ENCODE results near the gene TSEN34. TPM values are rescaled to one million over a fixed set of nuclear protein-coding genes. Genes with fewer than 3 reads are reported as not detected.

The TSEN34 gene
- total RNA-seq, 2 donors from 2014 or later = 17.4 to 20.5 TPM

Other genes starting within 250 kb of the TSEN34 start
- gene CACNG8, start 228.4 kb upstream of the TSEN34 start, total RNA-seq = under 1 TPM; 0.06 to 0.29 TPM
- gene CACNG6, start 199.7 kb upstream of the TSEN34 start, total RNA-seq = under 1 TPM in 1 of 2 donors, not detected in 1; 0.21 TPM
- gene VSTM1, start 127.4 kb upstream of the TSEN34 start, total RNA-seq = under 1 TPM in 1 of 2 donors, not detected in 1; 0.29 TPM
- gene TARM1, start 109.9 kb upstream of the TSEN34 start, total RNA-seq = not detected
- gene OSCAR, start 90.5 kb upstream of the TSEN34 start, total RNA-seq = 1 to 10 TPM; 1.4 to 1.9 TPM
- 100 to 1,000 TPM; 272 to 373 TPM for gene NDUFA3, start 88.5 kb upstream of the TSEN34 start, total RNA-seq
- gene TFPT, start 75.7 kb upstream of the TSEN34 start, total RNA-seq = 10 to 100 TPM; 14.0 to 16.8 TPM
- 10 to 100 TPM; 39.3 to 43.2 TPM for gene PRPF31, start 75.6 kb upstream of the TSEN34 start, total RNA-seq
- gene CNOT3, start 53.5 kb upstream of the TSEN34 start, total RNA-seq = 10 to 100 TPM; 18.9 to 21.4 TPM
- gene LENG1, start 31.6 kb upstream of the TSEN34 start, total RNA-seq = 1 to 10 TPM; 7.0 to 7.2 TPM
- 1 to 10 TPM in 1 of 2 donors, under 1 TPM in 1; 0.38 to 1.1 TPM for gene TMC4, start 18.1 kb upstream of the TSEN34 start, total RNA-seq
- 10 to 100 TPM; 21.6 to 21.7 TPM for gene MBOAT7, start 1.7 kb upstream of the TSEN34 start, total RNA-seq
- gene RPS9, start 9.6 kb downstream of the TSEN34 start, total RNA-seq = 100 to 1,000 TPM; 738 to 776 TPM
- 10 to 100 TPM in 1 of 2 donors, 1 to 10 TPM in 1; 8.5 to 10.5 TPM for gene LILRB3, start 31.7 kb downstream of the TSEN34 start, total RNA-seq
- gene LILRA6, start 51.5 kb downstream of the TSEN34 start, total RNA-seq = 1 to 10 TPM; 6.0 to 6.5 TPM
- 10 to 100 TPM; 15.1 to 21.4 TPM for gene LILRB5, start 66.0 kb downstream of the TSEN34 start, total RNA-seq
- 1 to 10 TPM; 3.3 to 5.5 TPM for gene LILRB2, start 89.8 kb downstream of the TSEN34 start, total RNA-seq
- gene LILRA5, start 121.9 kb downstream of the TSEN34 start, total RNA-seq = 1 to 10 TPM; 3.7 to 4.7 TPM
- not detected for gene LILRA4, start 147.9 kb downstream of the TSEN34 start, total RNA-seq
- gene LAIR1, start 173.6 kb downstream of the TSEN34 start, total RNA-seq = 10 to 100 TPM; 16.2 to 26.8 TPM
- 1 to 10 TPM; 1.9 to 3.0 TPM for gene TTYH1, start 224.2 kb downstream of the TSEN34 start, total RNA-seq